HuH-7 (cell line): ENCODE measurements around the gene ZCCHC2.

Experiments
- DNase-seq: peaks from one replicate; pipeline ENCODE4 v3.0.0; 2011; ENCODE audit warnings: low spot score

Gene ZCCHC2

GRCh38 chr18:62510789-62511188, 12.0 kb upstream of the ZCCHC2 start:
- no peak for DNase-seq

GRCh38 chr18:62512532-62512931, 10.3 kb upstream of the ZCCHC2 start:
- no peak for DNase-seq

GRCh38 chr18:62512996-62513395, 9.8 kb upstream of the ZCCHC2 start:
- no peak for DNase-seq

- DNase-seq = no peak
Observed at GRCh38 chr18:62514570-62514969, 8.3 kb upstream of the ZCCHC2 start.

GRCh38 chr18:62516242-62516641, 6.6 kb upstream of the ZCCHC2 start:
- DNase-seq = no peak

GRCh38 chr18:62518460-62519375, 4.1 kb upstream of the ZCCHC2 start:
- no peak for DNase-seq

- no peak for DNase-seq
Observed at GRCh38 chr18:62519684-62520083, 3.1 kb upstream of the ZCCHC2 start.

- DNase-seq = no peak
Observed at GRCh38 chr18:62521082-62521481, 1.7 kb upstream of the ZCCHC2 start.

- DNase-seq = no peak
Observed at GRCh38 chr18:62521593-62521992, 1.2 kb upstream of the ZCCHC2 start.

GRCh38 chr18:62522178-62522503, 684 bp upstream of the ZCCHC2 start:
- DNase-seq = no peak

GRCh38 chr18:62523255-62523588, 397 bp downstream of the ZCCHC2 start:
- DNase-seq = no peak

- DNase-seq = no peak
Observed at GRCh38 chr18:62523631-62524439, 1.0 kb downstream of the ZCCHC2 start.

- DNase-seq = no peak
Observed at GRCh38 chr18:62524440-62525200, 1.8 kb downstream of the ZCCHC2 start.

- no peak for DNase-seq
Observed at GRCh38 chr18:62525608-62526007, 2.8 kb downstream of the ZCCHC2 start.

- DNase-seq = peak; percentile 67
Observed at GRCh38 chr18:62526098-62527025, 3.5 kb downstream of the ZCCHC2 start.

GRCh38 chr18:62529597-62529996, 6.8 kb downstream of the ZCCHC2 start:
- no peak for DNase-seq

GRCh38 chr18:62531078-62531477, 8.3 kb downstream of the ZCCHC2 start:
- DNase-seq = no peak

GRCh38 chr18:62531931-62532330, 9.1 kb downstream of the ZCCHC2 start:
- no peak for DNase-seq

GRCh38 chr18:62536005-62536404, 13.2 kb downstream of the ZCCHC2 start:
- no peak for DNase-seq

- no peak for DNase-seq
Observed at GRCh38 chr18:62537042-62537894, 14.4 kb downstream of the ZCCHC2 start.

- DNase-seq = no peak
Observed at GRCh38 chr18:62537946-62538345, 15.1 kb downstream of the ZCCHC2 start.
